ENCODE results near the gene ILKAP. TPM values are rescaled to one million over a fixed set of nuclear protein-coding genes. Genes with fewer than 3 reads are reported as not detected.

The ILKAP gene
- total RNA-seq, 1 experiment from 2014 or later = 41.5 TPM

- Mint-ChIP-seq H3K36me3 (ENCODE audit: insufficient read depth in 1 of 3, low read depth in 3 of 3) (no peaks in the 10 kb centered on the region), H3K4me3 (no peak overlapping the region), H3K27me3 (ENCODE audit: low read depth) (no peaks in the 10 kb centered on the region; the same call in 1 of the 2 replicates), H3K27ac (peak overlapping the region in 1 of 3 experiments; percentile 44; a peak in 1 of 7 replicates), H3K9me3 (no peaks in the 10 kb centered on the region), H3K4me1 (no peaks in the 10 kb centered on the region)
- Histone ChIP-seq H3K56ac (ENCODE audit: insufficient read length, low read depth, low read length) (no peak overlapping the region), H4K5ac (ENCODE audit: insufficient read length, low read depth, low read length) (no peak overlapping the region), H3K79me1 (ENCODE audit: insufficient read depth, low read depth, low read length, poor library complexity, severe bottlenecking) (no peaks in the 10 kb centered on the region), H4K91ac (ENCODE audit: insufficient read length, low read depth, low read length) (no peak overlapping the region), H2BK12ac (ENCODE audit: insufficient read length, low read depth, low read length) (no peak overlapping the region), H3K9ac (ENCODE audit: extremely low read depth, insufficient read length, low read length) (no peak overlapping the region), H3K9me3 (ENCODE audit: control insufficient read depth, low read depth, low read length) (no peaks in the 10 kb centered on the region), H3K4ac (ENCODE audit: low read depth, low read length) (no peak overlapping the region), H3K4me1 (ENCODE audit: insufficient read depth, low read length) (no peaks in the 10 kb centered on the region), H4K20me1 (ENCODE audit: control insufficient read depth, insufficient read depth, insufficient read length) (no peaks in the 10 kb centered on the region), H4K8ac (replicated peaks; ENCODE audit: insufficient read length, low read depth, low read length) (no peak overlapping the region), H3K23me2 (ENCODE audit: insufficient read length, low read depth, low read length, poor library complexity, severe bottlenecking) (no peaks in the 10 kb centered on the region), H3K27me3 (ENCODE audit: insufficient read depth, low read length) (no peaks in the 10 kb centered on the region), H3K79me2 (ENCODE audit: insufficient read depth, low read length) (no peaks in the 10 kb centered on the region), H3K4me2 (ENCODE audit: insufficient read depth, insufficient read length, low read length) (no peak overlapping the region), H2AK5ac (ENCODE audit: insufficient read length, low read length) (no peak overlapping the region), H3K23ac (ENCODE audit: insufficient read length, low read depth, low read length) (no peak overlapping the region), H2BK20ac (ENCODE audit: low read depth, low read length, poor library complexity, severe bottlenecking) (no peak overlapping the region), H3T11ph (ENCODE audit: low read length) (no peak overlapping the region), H2BK120ac (ENCODE audit: low read depth, low read length, poor library complexity, severe bottlenecking) (no peak overlapping the region), H3K18ac (ENCODE audit: insufficient read length, low read depth, low read length) (no peak overlapping the region), H2BK5ac (ENCODE audit: insufficient read length, low read length) (no peak overlapping the region), H2AFZ (ENCODE audit: low read length) (no peak overlapping the region), H3K14ac (ENCODE audit: insufficient read depth, low read length) (no peak overlapping the region), H2BK15ac (ENCODE audit: low read depth, low read length) (no peak overlapping the region), H3K27ac (ENCODE audit: insufficient read length, low read depth, low read length) (no peak overlapping the region)
- no CpG with 5 or more reads among the region's 11 CpGs for WGBS (ENCODE audit: extremely low coverage, insufficient read length, low lambda C conversion rate)
- no peak for TF ChIP-seq CTCF (conservative IDR thresholded peaks at IDR 0.05)
- no peak for DNase-seq
Observed at GRCh38 chr2:238134393-238134785, 69.1 kb downstream of the ILKAP start.

Measured in H9 (cell line).